ENCODE results near the gene CIT. TPM values are rescaled to one million over a fixed set of nuclear protein-coding genes. Genes with fewer than 3 reads are reported as not detected.

CIT gene
- total RNA-seq, 4 donors from 2014 or later, result 5.1 to 14.0 (median 8.5) TPM

DNA sequence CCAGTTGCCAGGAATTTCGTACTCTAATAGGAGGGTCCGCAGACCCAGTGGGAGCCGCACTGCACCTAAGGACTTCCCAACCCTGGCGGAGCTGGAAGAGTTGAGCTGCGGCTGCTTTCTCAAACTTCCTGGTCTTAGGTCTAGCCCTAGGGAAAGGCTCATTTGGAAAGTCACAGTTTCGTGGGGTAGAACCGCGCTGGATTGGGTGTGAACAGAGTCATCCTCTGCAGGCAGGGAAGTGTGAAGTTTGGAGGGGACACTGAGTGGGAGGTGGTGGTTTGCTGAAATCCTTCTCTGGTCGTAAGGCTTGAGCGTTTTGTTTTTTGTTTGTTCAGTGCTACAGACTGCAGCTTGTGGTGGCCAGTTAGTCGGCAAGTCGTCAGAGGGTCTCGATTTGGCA is 190.3 kb downstream of the CIT start:
- DNase-seq (ENCODE audit: low spot score in 2 of 2), result no peak
- WGBS, 2 donors, result 89 to 90% methylated on average over 13 of the region's 13 CpGs
- TF ChIP-seq, protein P1, sequence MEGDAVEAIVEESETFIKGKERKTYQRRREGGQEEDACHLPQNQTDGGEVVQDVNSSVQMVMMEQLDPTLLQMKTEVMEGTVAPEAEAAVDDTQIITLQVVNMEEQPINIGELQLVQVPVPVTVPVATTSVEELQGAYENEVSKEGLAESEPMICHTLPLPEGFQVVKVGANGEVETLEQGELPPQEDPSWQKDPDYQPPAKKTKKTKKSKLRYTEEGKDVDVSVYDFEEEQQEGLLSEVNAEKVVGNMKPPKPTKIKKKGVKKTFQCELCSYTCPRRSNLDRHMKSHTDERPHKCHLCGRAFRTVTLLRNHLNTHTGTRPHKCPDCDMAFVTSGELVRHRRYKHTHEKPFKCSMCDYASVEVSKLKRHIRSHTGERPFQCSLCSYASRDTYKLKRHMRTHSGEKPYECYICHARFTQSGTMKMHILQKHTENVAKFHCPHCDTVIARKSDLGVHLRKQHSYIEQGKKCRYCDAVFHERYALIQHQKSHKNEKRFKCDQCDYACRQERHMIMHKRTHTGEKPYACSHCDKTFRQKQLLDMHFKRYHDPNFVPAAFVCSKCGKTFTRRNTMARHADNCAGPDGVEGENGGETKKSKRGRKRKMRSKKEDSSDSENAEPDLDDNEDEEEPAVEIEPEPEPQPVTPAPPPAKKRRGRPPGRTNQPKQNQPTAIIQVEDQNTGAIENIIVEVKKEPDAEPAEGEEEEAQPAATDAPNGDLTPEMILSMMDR (IDR thresholded peaks at IDR 0.05), result no peak
- TF ChIP-seq POLR2A (IDR thresholded peaks at IDR 0.05), result no peak
- intact Hi-C loops (cut with DNase I; ENCODE audit: low total_unique reads), result no loop called here
- no peak overlapping the region for H3K4me3 ChIP-seq (ENCODE audit: low read depth, poor library complexity, severe bottlenecking)

DNA sequence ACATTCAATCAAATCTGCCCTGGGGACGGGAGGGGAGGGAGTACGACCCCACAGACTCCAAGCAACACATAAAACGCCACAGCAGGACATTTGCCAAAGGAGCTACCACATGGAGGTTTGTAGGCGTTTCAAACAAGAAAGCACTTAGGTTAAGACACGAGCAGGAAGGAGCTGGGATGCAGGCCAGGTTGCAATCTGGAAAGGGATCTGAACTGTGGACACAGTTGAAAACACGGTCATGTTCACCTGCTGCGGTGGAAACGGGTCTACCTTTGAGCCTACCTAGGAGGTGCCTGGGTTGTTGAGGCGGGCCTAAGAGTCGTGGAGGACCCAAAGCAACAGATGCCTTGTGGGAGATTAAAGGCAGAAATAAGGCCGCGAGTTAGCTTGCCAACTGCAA is 190.8 kb downstream of the CIT start:
- intact Hi-C loops (cut with DNase I; ENCODE audit: low total_unique reads), result no loop called here
- TF ChIP-seq, protein P1 (IDR thresholded peaks at IDR 0.05), result no peak
- no peak for TF ChIP-seq POLR2A (IDR thresholded peaks at IDR 0.05)
- H3K4me3 ChIP-seq (ENCODE audit: low read depth, poor library complexity, severe bottlenecking), result no peak overlapping the region
- DNase-seq (ENCODE audit: low spot score in 2 of 2), result no peak
- WGBS, 2 donors, result 69 to 84% methylated on average over 12 of the region's 12 CpGs

GRCh38 chr12:119685375-119685774 is 191.7 kb downstream of the CIT start:
- no peak overlapping the region for H3K4me3 ChIP-seq (ENCODE audit: low read depth, poor library complexity, severe bottlenecking)
- no peak for DNase-seq (ENCODE audit: low spot score in 2 of 2)
- no peak for TF ChIP-seq POLR2A (IDR thresholded peaks at IDR 0.05)
- TF ChIP-seq, protein P1 (IDR thresholded peaks at IDR 0.05), result no peak
- intact Hi-C loops (cut with DNase I; ENCODE audit: low total_unique reads), result no loop called here
- 71 to 74% methylated on average over 4 of the region's 4 CpGs for WGBS, 2 donors

DNA sequence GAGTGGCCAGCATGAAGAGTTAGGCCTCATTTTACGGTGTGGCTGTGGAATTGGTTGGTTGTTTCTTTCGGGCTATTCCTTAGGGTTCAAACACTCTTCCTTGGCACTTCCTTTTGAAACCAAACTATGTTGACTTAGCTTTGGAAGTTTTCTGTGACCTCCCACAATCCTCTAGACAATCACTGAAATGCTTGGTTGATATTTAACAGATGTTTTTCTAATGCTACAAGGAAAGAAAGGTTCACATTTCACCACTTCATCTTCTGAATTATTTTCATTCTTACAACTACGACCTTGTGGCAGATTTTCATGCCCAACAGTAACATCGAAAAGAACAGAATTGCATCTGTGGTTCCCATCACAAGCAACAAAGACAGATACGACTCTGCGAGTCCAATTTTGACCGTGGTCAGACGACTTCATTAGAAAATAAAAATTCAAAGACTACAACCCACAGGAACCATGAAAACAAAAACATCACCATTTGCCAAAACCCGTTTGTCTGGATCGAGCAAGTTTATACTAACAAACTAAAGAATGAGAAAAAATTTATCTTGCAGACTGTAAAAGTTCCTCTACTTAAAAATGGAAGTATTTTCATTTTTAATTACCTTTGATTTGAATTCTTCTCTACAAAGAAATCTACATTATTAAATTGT is 192.3 kb downstream of the CIT start:
- 64 to 67% methylated on average over 10 of the region's 10 CpGs for WGBS, 2 donors
- TF ChIP-seq, protein P1 (IDR thresholded peaks at IDR 0.05), result no peak
- TF ChIP-seq POLR2A (IDR thresholded peaks at IDR 0.05), result no peak
- no peak overlapping the region for H3K4me3 ChIP-seq (ENCODE audit: low read depth, poor library complexity, severe bottlenecking)
- DNase-seq (ENCODE audit: low spot score in 2 of 2), result no peak
- intact Hi-C loops (cut with DNase I; ENCODE audit: low total_unique reads), result no loop called here

- WGBS, 2 donors, result 71 to 85% methylated on average over 3 of the region's 3 CpGs
- intact Hi-C loops (cut with DNase I; ENCODE audit: low total_unique reads), result no loop called here
- no peak for DNase-seq (ENCODE audit: low spot score in 2 of 2)
- TF ChIP-seq POLR2A (IDR thresholded peaks at IDR 0.05), result no peak
- TF ChIP-seq, protein P1 (IDR thresholded peaks at IDR 0.05), result no peak
- no peak overlapping the region for H3K4me3 ChIP-seq (ENCODE audit: low read depth, poor library complexity, severe bottlenecking)
Observed at GRCh38 chr12:119683816-119684215, 193.3 kb downstream of the CIT start.

- WGBS, 2 donors, result 68 to 70% methylated on average over 6 of the region's 6 CpGs
- H3K4me3 ChIP-seq (ENCODE audit: low read depth, poor library complexity, severe bottlenecking), result no peak overlapping the region
- TF ChIP-seq, protein P1 (IDR thresholded peaks at IDR 0.05), result no peak
- no peak for TF ChIP-seq POLR2A (IDR thresholded peaks at IDR 0.05)
- DNase-seq (ENCODE audit: low spot score in 2 of 2), result no peak
- intact Hi-C loops (cut with DNase I; ENCODE audit: low total_unique reads), result no loop called here
Observed at GRCh38 chr12:119683413-119683812, 193.7 kb downstream of the CIT start.

Data from lower leg skin (tissue), 4 donors.